HS-5 (cell line): Measurements from ENCODE around the gene GATAD2A.

Experiments
- DNase-seq: peaks from one replicate; pipeline ENCODE4 v3.0.0-alpha.2; 2012; ENCODE audit warnings: low read depth

Gene GATAD2A

DNA sequence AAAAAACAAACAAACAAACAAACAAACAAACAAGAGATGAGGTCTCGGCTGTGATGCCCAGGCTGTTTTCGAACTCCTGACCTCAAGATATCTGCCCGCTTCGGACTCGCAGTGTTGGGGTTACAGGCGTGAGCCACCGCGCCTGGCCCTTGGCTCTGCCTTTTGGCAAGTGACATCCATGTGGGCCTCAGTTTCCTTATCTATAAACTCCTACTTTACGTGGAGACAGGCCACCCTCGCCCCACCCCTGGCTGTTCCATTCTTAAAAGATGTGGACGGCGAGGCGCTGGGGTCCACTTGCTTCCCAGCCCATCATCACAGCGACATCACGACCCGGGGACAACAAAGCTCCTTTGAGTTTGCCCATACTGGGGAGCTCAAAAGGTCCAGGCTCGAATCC lies 108.2 kb downstream of the GATAD2A start:
- DNase-seq, result no peak

DNA sequence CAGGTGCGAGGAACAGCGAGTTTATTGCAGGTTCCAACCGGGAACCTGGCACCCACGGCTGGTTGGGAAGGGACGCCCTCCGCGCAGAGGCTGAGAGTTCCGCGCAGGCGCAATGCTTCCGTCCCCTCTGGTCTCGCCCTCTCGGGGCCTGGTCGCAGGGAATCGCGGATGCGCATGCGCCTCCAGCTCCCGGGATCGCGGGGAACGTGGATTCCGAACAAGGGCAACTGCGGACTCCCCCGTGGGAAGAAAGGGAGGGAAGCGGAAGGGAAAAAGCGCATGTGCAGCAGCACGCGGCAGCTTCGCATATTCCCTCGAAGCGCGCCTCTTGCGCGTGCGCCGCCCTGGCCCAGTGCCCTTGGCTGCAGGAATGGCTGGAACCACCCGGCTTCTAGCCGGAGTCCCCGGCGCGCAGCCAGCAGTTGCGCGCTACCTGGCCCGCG lies 108.8 kb downstream of the GATAD2A start:
- no peak for DNase-seq

DNA sequence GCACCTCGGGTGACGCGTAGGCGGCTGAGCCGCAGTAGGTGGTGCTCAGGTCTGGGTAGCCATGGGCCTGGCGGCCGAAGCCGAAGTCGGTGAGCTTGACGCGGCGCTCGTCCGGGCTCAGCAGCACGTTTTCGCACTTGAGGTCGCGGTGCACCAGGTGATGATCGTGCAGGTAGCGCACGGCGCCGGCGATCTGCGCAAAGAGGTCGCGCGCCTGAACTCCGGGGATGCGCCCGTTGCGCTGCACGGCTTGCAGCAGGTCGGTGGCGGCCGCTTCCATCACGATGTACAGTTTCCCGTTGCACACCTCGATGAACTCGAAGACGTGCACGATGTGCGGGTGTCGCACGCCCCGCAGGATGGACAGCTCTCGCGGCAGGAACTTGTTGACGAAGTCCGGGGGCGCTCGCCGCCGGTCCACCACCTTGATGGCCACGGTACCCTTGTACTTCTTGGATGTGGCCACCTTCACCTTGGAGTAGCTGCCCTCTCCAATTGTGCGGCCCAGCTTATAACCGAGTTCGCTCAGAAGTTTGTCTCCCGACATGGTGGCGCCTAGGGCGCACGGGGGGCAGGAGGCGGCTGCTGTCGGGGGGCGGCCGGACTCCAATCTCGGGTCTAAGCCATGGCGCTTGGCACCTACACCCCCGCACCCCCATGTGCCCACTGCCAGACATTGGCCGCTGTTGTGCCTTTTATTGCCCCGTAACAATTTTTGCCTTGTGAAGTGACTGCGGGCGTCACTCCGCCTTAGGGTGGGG lies 109.6 kb downstream of the GATAD2A start, which contains the start of gene TSSK6:
TSS of gene TSSK6 (minus strand) at position 668 of the 761 bp plus-strand sequence. CDS start at position 547, 121 bp downstream.
- DNase-seq, result no peak

DNA sequence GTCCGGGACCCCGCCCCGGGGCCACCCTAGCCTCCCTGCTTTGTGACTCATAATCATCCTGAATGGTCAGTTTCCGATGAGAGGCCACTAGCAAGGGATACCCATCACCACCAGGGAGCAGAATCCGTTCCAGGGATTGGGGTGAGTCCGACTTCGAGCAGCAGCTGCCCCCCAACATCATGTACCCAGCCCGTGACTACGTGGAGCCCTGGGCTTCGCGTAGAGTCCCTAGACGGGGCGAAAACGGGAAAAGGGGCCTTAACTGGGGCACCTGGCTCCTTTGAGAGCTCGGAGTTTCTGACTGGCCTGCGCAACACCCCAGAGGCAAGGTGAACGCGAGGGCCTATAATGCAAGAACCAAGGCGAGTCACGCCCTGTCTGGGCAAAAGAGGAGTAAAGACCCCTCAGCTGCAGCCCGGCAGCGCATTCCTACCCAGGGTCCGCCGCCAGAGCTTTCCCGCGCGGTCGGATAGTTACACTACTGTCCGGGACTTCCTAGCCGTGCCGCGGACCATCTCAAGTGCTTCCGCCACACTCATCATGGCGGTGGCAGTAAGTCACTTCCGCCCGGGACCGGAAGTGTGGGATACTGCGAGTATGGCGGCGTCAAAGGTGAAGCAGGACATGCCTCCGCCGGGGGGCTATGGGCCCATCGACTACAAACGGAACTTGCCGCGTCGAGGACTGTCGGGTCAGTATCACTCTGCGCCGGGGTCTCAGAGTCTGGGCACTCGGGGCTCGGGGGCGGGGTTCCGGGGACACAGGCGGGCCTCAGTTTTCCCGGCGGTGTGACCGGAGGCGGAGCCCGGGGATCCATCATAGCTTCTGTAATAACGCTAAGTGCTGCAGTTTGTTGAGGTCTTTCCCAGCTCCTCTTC lies 110.4 kb downstream of the GATAD2A start, which contains the start of gene NDUFA13:
TSS of gene NDUFA13 (plus strand) at position 584 of the 878 bp plus-strand sequence. CDS start at position 598, 14 bp downstream.
- peak; percentile 78 for DNase-seq

DNA sequence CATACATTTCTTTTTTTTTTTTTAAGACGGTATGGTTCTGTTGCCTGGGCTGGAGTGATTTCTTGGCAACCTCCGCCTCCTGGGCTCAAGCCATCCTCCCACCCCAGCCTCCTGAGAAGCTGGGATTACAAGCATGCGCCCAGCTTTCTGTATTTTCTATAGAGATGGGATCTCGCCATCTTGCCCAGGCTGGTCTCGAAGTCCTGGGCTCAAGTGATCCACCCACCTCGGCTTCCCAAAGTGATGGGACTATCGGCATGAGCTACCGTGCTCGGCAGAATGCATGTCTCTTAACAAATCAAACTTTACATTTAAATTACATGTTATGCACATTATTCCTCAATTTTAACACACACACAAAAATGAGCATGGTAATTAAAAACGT lies 111.8 kb downstream of the GATAD2A start:
- DNase-seq, result no peak

DNA sequence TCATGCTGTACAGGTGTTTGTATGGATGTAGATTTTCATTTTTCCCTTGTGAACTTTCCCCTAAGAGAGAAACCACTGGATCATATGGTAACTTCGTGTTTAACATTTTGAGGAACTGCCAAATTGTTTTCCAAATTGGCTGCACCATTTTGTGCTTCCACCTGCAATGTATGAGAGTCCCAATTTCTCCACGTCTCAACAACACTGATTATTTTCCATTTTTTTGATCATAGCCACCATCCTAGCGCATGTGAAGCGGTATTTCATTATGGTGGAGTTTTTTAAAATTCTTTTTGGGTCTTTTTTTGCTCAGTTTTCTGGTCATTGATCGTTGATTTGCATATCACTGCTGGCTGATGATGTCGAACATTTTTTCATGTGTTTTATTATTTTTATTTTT lies 115.5 kb downstream of the GATAD2A start:
- DNase-seq, result no peak

DNA sequence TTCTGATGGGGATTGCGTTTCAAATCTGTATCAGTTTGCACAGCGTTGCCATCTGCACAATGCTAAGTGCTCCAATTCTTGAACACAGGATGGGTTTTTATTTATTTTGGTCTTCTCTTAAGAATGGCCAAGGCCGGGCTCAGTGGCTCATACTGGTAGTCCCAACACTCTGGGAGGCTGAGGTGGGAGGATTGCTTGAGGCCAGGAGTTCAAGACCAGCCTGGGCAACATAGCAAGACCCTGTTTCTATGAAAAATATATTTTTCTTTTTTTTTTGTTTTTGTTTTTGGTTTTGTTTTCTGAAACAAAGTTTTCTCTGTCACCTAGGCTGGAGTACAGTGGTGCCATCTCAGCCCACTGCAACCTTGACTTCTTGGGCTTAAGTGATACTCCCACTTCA lies 117.7 kb downstream of the GATAD2A start:
- DNase-seq, result no peak

DNA sequence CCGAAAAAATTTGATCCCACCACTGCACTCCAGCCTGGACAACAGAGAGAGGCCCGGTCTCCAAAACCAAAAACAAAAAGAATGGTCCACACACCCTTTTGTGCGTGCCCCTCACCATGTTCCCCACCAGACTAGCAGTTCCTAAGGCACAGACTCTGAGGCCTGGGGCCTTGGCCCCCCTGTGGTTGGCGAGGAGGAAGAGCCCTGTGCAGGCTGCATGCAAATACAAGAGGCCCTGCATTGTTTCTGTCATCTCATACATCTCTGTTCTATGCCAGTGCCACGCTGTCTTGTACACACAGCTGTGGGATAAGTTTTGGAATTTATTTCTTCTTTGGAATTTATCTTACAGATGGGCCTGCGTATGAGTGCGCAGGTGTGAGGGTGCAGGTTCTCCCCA lies 118.6 kb downstream of the GATAD2A start:
- no peak for DNase-seq

DNA sequence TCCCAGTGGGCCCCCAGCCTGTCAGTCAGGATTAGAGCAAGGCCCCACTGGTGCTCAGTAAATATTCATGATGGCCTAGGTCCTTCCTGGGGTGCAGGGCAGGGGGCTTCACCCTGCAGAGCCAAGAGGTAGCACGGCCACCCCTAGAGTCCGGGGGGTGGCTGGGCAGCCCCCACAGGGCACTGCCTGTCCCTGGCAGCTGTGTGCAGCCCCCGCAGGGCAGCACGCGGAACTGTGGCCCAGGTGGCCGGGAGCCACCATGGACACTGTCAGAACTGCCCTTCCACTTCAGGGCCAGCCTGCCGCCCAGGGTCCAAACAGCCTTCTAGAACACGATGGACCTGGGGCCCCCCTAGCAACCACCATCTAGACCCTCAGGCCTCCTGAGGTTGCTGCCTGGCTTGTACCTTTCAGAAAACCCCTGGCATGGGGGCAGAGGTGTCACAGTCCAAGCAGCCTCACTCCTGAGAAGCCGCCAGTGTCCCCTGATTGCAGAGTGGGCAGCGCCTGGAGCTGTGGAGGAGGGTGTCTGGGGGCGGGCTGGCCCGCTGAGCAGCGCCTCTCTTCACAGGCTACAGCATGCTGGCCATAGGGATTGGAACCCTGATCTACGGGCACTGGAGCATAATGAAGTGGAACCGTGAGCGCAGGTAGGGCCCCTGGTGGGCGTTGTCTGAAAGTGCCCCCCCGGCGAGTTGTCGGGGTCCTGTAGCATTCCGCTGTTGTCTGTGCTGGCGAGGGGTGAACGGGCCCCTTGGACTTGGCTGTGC lies 120.3 kb downstream of the GATAD2A start:
- no peak for DNase-seq

DNA sequence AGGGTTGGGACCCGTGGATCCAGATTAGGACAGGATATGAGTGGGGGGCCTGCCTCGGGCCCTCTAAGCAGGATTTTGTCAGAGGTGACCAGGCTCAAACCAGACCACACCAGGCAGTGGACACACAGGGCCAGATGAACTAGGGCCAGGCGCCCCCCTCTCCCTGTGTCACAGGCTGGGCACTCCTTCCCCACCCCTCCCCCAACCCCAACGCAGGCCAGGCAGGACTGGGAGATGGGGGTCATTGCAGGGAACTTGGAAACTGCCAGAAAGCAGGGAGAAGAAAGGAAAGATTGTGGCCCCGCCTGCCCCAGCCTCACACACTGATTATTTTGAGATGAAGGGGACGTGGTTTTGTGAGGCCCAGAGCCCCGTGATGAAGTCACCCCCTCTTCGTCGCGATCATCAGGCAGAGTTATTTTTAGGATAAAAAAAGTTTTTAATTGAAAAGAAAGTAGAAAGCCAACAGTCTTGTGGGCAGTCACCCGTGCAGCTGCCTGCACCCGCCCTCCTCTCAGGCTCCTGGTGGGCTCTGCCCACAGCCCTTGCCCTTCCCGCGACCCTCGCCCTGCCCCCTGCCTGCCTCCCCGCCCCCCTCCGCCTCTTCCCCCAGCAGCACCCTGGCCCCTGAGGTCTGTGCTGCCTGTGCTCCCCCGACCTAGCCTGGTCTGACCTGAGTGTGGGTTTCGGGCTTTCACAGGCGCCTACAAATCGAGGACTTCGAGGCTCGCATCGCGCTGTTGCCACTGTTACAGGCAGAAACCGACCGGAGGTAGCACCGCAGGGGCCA lies 121.3 kb downstream of the GATAD2A start:
- DNase-seq, result no peak

DNA sequence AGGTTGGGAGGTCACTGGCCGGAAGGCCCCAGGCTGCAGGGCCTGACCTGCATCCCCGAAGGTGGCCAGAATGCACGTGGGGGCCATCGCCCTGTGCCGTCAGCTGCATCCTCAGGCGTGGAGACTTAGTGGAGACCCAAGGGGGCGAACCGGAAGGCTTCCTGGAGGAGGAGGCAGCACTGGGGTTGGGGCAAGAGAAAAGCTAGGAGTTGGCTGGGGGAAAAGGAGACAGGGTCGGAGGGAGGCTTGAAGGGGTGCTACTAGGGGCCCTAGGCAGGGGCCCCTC lies 121.8 kb downstream of the GATAD2A start:
- no peak for DNase-seq

DNA sequence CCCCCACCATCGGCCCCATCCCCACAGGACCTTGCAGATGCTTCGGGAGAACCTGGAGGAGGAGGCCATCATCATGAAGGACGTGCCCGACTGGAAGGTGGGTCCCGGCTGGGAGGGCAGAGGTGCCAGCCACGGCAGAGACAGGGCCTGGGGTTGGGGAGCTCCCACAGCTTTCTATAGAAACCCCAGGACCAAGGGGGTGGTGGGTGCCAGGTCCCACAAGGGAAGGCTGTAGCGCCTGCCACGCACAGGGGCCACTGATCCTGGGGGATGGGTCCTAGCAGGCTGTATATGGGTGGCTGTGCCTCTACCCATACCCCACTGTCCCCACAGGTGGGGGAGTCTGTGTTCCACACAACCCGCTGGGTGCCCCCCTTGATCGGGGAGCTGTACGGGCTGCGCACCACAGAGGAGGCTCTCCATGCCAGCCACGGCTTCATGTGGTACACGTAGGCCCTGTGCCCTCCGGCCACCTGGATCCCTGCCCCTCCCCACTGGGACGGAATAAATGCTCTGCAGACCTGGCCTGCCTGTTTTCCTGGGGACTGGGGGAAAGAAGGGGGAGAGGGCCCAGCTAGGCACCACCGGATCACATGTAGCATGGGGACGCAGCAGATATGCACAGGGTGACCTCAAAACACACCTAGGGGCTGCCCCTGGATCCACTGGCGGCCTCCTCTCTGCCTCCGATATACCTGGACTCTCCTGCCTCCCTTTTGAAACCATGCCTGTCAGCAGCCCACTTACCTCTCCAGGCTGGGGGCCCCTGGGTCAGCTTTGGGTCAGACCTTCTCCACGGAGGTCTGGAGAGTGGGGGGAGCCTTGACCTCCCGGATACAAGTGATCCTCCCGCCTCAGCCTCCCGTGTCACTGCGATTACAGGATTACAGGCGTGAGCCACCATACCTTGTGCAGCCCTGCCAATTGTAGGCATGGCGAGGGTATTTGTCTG lies 122.5 kb downstream of the GATAD2A start:
- DNase-seq, result no peak

DNA sequence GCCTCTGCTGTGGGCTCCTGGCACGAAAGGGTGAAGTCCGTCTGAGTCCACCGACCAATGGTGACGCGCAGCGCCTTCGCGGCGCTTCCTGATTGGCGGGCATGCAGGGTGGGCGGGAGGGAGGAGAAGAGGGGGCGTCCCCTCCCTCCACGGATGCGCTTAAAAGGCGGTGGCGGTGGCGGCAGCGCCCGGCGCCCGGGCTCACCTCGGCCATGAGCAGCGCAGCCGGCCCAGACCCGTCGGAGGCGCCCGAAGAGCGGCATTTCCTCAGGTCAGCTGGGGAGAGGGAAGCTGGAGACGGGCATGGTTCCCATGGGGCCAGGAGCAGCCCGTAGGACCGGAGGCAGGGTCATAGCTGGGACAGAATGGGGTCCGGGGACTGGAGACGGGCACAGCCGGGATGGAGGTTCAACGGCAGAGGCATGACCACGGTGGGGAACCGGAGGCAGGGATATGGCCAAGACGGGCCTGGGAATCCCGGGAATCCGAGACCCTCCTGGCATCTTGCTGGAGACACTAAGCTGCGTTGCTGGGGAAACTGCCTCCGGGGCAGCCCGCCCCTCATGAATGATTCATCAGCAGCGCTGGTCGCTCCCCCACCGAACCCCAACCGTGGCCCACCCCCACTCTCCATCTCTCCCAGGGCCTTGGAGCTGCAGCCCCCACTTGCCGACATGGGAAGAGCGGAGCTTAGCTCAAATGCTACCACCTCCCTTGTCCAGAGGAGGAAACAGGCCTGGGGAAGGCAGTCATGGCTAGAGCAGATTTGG lies 123.4 kb downstream of the GATAD2A start, which contains the start of gene YJEFN3:
TSS of gene YJEFN3 (plus strand) at position 191 of the 770 bp plus-strand sequence. CDS start at position 213, 22 bp downstream.
- no peak for DNase-seq

DNA sequence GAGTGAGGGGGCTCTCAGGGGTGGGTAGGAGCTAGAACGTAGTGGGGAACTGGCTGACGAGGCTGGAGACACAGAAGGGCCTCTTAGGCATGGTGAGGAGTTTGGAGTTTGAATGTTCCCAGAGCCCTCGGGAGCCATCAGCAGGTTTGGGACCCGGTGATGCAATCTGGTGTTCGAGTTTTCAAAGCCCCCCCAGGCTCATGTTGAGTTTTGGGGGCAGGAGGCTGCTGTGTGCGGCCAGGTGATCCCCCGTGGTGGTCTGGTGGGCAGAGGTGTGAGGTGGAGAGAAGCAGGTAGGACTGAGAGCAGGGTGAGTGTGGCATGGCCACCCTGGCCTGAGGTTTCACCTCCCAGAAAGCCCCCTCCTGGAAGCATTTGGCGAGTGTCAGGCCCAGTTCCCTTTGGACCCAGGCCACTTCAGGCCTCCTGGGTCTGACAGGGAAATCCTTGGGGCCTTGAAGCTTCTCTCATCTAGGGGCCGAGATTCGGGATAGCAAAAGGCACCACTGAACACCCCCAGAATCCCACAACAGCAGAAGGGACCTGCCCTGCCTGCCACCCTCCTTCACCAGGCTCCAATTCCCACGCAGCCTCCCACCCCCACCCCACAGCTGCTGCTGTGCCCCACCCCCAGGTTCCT lies 124.4 kb downstream of the GATAD2A start:
- no peak for DNase-seq

DNA sequence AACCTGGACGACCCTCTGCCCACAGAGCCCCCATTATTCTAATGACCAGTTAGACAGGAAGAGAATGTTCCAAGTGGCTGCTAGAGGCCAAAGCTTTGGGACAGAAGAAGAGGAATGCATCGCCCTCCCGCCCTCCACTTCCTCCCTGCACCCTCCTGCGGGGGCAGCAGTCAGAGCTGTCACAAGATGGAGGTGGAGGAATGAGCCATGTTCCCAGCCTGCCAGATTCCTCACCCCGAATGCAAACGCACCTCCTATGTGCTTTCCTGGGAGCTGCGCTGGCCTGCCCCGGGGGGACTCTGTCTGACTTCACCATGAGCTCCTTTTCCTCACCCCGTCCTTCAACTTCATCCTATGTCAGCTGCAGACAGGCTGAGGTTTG lies 124.9 kb downstream of the GATAD2A start:
- no peak for DNase-seq

DNA sequence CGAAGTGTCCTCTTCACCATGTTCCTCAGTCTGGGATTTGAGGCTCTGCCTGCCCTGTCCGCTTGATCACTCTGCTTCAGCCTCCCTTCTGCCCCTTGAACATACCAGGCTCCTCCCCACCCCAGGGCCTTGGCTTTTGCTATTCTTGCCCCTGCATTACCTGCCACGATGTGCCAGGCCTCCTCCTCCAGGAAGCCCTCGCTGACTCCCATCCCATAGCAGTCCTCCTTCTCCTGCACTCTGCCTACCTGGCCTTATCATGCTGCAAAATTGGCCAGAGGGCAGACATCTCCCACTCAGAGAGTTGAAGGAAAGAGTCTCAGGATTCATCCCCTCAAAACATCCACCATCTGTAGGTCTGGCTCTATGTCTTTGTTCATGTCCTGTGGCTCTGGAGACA lies 125.4 kb downstream of the GATAD2A start:
- no peak for DNase-seq

DNA sequence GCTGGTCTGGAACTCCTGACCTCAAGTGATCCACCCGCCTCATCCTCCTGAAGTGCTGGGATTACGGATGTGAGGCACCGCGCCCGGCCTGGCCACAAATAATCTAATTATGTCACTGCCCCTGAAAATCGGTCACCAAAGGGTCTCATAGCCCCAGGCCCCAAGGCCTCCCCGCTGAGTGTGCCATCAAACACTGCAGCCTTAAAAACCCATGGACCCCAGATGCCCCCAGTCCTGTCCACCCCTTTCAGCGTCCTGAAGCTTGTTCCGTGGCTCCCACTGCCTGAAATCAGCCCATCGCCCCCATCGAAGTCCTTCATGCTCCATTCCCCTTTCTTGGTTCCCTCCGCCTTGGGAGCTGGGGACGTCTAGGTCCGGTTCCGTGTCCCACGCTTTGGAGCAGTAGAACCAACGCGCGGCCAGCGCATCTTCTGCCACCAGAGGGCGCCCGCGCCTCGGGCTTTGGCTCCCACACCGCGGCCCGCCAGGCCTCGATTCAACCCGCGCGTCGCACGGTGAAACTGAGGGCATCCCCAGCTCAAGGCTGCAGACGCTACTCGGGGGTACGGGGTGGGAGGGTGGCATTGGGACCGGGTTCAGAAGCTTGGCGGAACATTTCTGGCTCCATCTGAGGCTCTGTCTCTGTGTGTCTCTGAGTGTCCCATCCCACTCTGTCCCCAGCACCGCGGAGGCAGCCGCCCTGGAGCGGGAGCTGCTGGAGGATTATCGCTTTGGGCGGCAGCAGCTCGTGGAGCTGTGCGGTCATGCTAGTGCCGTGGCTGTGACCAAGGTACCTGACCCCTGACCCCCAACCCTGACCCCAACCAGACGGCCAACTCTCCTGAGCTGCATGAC lies 126.7 kb downstream of the GATAD2A start:
- DNase-seq, result no peak
